SU-DHL-6 (cell line): ENCODE data around the gene ERF.
A peak's percentile ranks its signal among the peaks of the same experiment; 100 is the strongest.
"Not testable (repeated sequence)": the region's sequence is repeated elsewhere in the genome, so short reads cannot be mapped to it uniquely, and the experiment has no call there.

Experiments used
- H2AFZ ChIP-seq: fragments of 200-600 bp; sonication (generic); 2 replicates; pipeline ENCODE4 v1.6.1; 2014; ENCODE audit warnings: low read depth, mild to moderate bottlenecking, moderate library complexity, mixed read lengths, antibody characterized with exemption, low read length; ENCODE audit not compliant: severe bottlenecking
- H3F3A ChIP-seq: fragments of 200-600 bp; shearing (Covaris generic); 2 replicates; pipeline ENCODE4 v1.6.0; 2016; ENCODE audit warnings: antibody characterized with exemption, mild to moderate bottlenecking; ENCODE audit not compliant: insufficient read depth
- H3K27ac ChIP-seq: fragments of 200-600 bp; sonication (generic); 2 replicates; pipeline ENCODE4 v1.5.1; 2016; ENCODE audit warnings: low read depth, mild to moderate bottlenecking, low read length, moderate library complexity, mixed read lengths
- H3K27me3 ChIP-seq: fragments of 200-600 bp; sonication (generic), shearing (Covaris generic); 2 replicates; pipeline ENCODE4 v1.6.0; 2014; ENCODE audit warnings: mild to moderate bottlenecking, low read length
- H3K36me3 ChIP-seq: fragments of 200-600 bp; sonication (generic); 2 replicates; pipeline ENCODE4 v1.6.1; 2014; ENCODE audit warnings: mild to moderate bottlenecking, low read length, mixed read lengths
- H3K4me2 ChIP-seq: fragments of 300-600, 200-600 bp; shearing (Covaris generic), sonication (generic); 2 replicates; pipeline ENCODE4 v1.6.0; 2014; ENCODE audit warnings: low read length, low read depth, mild to moderate bottlenecking; ENCODE audit not compliant: poor library complexity, severe bottlenecking
- H3K4me3 ChIP-seq: fragments of 200-600 bp; sonication (generic); 2 replicates; pipeline ENCODE4 v1.5.1; 2014; ENCODE audit warnings: antibody characterized with exemption, low read length, mild to moderate bottlenecking, mixed read lengths; ENCODE audit not compliant: insufficient read depth, poor library complexity, severe bottlenecking
- H3K79me2 ChIP-seq: fragments of 200-600 bp; sonication (generic); 2 replicates; pipeline ENCODE4 v1.6.1; 2014; ENCODE audit warnings: mild to moderate bottlenecking, low read length, moderate library complexity; ENCODE audit not compliant: insufficient read depth
- H3K9ac ChIP-seq: fragments of 200-600 bp; sonication (generic); 2 replicates; pipeline ENCODE4 v1.7.0; 2014; ENCODE audit warnings: mild to moderate bottlenecking, low read length
- H3K9me2 ChIP-seq: fragments of 200-600 bp; sonication (generic); replicated peaks from 2 replicates; pipeline ENCODE4 v1.6.1; 2014; ENCODE audit warnings: low read length; ENCODE audit not compliant: insufficient read depth
- H3K9me3 ChIP-seq: fragments of 200-600 bp; sonication (generic); 2 replicates; pipeline ENCODE4 v1.6.1; 2014; ENCODE audit warnings: low read length, mixed read lengths; ENCODE audit not compliant: insufficient read depth
- H4K20me1 ChIP-seq: fragments of 200-600 bp; sonication (generic); 2 replicates; pipeline ENCODE4 v1.6.1; 2014; ENCODE audit warnings: low read depth, mild to moderate bottlenecking, antibody characterized with exemption, low read length, moderate library complexity, mixed read lengths
- EZH2phosphoT487 ChIP-seq: fragments of 200-600 bp; sonication (generic), shearing (Covaris generic); conservative IDR thresholded peaks from 2 replicates; pipeline ENCODE4 v1.6.1; 2018; ENCODE audit warnings: mild to moderate bottlenecking, antibody characterized with exemption, low read length, moderate library complexity, mixed read lengths
- TF ChIP-seq, protein P1 (sequence below): fragments of 200-600 bp; sonication (generic); IDR thresholded peaks from one replicate; pipeline ENCODE4 v1.5.1; 2017; ENCODE audit warnings: antibody characterized with exemption, mild to moderate bottlenecking, low read length, moderate library complexity; ENCODE audit not compliant: insufficient read depth, poor library complexity, severe bottlenecking

The ERF gene

DNA sequence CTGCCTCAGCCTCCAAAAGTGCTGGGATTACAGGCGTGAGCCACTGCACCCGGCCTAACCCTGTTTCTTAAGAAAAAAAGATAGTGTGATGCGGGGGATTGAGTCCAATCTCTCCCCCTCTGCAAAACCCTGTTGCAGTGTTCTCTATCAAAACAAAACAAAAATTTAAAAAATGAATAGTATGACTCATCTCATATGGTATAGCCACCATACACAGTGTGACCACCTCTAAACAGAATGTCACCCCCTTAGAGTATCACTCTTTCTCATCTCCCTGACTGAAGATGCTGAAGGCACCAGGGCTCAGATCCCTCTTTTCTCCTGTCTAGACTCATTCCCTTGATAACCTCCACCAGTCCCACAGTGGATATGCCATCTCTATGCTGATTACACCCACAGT is 6.8 kb upstream of the ERF start:
- no peaks in the 10 kb centered on the region for H3K36me3 ChIP-seq
- H3K79me2 ChIP-seq, result no peaks in the 10 kb centered on the region
- H3K4me2 ChIP-seq, result no peak overlapping the region
- H3K27ac ChIP-seq, result no peak overlapping the region
- no peaks in the 10 kb centered on the region for H4K20me1 ChIP-seq
- H3K9ac ChIP-seq, result no peak overlapping the region
- H3K9me2 ChIP-seq, result no peaks in the 10 kb centered on the region
- TF ChIP-seq, protein P1, sequence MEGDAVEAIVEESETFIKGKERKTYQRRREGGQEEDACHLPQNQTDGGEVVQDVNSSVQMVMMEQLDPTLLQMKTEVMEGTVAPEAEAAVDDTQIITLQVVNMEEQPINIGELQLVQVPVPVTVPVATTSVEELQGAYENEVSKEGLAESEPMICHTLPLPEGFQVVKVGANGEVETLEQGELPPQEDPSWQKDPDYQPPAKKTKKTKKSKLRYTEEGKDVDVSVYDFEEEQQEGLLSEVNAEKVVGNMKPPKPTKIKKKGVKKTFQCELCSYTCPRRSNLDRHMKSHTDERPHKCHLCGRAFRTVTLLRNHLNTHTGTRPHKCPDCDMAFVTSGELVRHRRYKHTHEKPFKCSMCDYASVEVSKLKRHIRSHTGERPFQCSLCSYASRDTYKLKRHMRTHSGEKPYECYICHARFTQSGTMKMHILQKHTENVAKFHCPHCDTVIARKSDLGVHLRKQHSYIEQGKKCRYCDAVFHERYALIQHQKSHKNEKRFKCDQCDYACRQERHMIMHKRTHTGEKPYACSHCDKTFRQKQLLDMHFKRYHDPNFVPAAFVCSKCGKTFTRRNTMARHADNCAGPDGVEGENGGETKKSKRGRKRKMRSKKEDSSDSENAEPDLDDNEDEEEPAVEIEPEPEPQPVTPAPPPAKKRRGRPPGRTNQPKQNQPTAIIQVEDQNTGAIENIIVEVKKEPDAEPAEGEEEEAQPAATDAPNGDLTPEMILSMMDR, result no peak
- TF ChIP-seq EZH2phosphoT487, result no peak
- no peaks in the 10 kb centered on the region for H3K27me3 ChIP-seq
- H3K9me3 ChIP-seq, result no peaks in the 10 kb centered on the region
- no peak overlapping the region for H2AFZ ChIP-seq
- H3F3A ChIP-seq, result no peaks in the 10 kb centered on the region
- no peak overlapping the region for H3K4me3 ChIP-seq

DNA sequence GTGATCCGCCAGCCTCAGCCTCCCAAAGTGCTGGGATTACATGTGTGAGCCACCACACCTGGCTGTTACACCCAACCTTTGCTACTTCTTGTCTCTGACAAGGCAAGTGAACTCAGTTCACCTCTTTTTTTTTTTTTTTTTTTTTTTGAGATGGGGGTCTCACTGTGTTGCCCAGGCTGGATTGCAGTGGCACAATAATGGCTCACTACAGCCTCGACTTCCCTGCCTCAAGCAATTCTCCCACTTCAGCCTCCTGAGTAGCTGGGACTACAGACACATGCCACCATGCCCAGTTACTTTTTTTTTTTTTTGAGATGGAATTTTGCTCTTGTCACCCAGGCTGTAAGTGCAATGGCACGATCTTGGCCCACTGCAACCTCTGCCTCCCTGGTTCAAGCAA is 2.9 kb upstream of the ERF start:
- H3K27me3 ChIP-seq, H2AFZ ChIP-seq, H3K27ac ChIP-seq, H3K9me2 ChIP-seq, H3K79me2 ChIP-seq, H3K9ac ChIP-seq, H4K20me1 ChIP-seq, H3K4me3 ChIP-seq, H3K9me3 ChIP-seq, H3K4me2 ChIP-seq, H3K36me3 ChIP-seq, H3F3A ChIP-seq: not testable (repeated sequence)

DNA sequence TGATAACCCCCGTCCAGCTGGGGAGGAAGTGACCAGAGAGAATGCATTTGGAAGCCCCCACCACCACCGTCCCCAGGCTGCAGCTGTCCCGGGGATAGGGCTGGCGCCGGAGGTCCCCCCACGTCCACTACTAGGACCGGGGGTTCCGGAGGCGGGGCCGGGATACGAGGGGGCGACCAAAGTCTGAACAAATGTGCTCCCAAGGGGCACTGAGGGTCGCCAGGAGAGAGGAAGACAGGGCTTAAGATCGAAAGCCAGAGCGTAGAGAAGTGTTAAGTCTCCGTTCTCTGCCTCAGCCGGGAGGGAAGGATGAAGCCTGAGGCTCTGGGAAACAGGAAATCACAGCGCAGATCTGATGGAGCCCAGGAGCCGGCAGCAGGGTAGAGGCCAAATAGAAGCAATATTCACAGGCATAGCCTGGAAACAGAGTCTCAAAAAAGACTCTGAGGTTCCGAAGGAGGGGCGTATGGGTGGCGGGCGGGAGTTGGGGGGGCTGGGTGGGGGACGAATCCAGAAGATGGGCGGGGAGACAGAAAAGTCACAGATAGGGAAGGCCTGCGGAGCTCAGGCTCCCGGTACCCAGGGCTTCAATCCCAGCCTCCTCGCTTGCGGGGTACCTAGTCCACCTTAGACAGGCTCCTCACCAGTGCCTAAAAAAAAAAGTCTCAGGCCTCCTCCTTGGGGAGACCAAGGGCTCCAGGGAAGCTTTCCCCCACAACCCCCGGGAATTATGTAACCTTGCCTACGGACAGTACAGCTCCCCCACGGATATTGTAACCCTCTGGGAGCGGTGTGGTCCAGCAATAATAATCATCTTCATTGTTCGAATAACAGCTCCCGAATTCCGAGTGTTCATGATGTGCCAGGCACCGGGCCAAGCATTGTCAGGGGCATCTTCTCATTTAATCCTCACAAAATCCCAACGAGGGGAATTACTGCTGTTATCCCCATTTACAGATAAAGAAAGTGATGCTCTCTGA is 1.1 kb upstream of the ERF start:
- Histone ChIP-seq H3K79me2 (peaks cover 15% of the 10 kb centered on the region; the same call in 1 of the 2 replicates), H4K20me1 (no peaks in the 10 kb centered on the region), H3K9ac (peak overlapping the region; percentile 98), H3K9me2 (no peaks in the 10 kb centered on the region), H3K27me3 (no peaks in the 10 kb centered on the region), H3K4me2 (peak overlapping the region; percentile 90), H2AFZ (peak overlapping the region; percentile 45), H3K36me3 (no peaks in the 10 kb centered on the region), H3K27ac (no peak overlapping the region), H3F3A (peaks cover 11% of the 10 kb centered on the region; the same call in 1 of the 2 replicates), H3K4me3 (peak overlapping the region; percentile 96), H3K9me3 (no peaks in the 10 kb centered on the region)
- TF ChIP-seq, protein P1, result no peak
- no peak for TF ChIP-seq EZH2phosphoT487
